ENCODE results near the gene RHPN2. TPM values are rescaled to one million over a fixed set of nuclear protein-coding genes. Genes with fewer than 3 reads are reported as not detected.
A peak's percentile ranks its signal among the peaks of the same experiment; 100 is the strongest.

RHPN2 gene
- total RNA-seq, 1 donor from 2014 or later = 10.2 TPM

DNA sequence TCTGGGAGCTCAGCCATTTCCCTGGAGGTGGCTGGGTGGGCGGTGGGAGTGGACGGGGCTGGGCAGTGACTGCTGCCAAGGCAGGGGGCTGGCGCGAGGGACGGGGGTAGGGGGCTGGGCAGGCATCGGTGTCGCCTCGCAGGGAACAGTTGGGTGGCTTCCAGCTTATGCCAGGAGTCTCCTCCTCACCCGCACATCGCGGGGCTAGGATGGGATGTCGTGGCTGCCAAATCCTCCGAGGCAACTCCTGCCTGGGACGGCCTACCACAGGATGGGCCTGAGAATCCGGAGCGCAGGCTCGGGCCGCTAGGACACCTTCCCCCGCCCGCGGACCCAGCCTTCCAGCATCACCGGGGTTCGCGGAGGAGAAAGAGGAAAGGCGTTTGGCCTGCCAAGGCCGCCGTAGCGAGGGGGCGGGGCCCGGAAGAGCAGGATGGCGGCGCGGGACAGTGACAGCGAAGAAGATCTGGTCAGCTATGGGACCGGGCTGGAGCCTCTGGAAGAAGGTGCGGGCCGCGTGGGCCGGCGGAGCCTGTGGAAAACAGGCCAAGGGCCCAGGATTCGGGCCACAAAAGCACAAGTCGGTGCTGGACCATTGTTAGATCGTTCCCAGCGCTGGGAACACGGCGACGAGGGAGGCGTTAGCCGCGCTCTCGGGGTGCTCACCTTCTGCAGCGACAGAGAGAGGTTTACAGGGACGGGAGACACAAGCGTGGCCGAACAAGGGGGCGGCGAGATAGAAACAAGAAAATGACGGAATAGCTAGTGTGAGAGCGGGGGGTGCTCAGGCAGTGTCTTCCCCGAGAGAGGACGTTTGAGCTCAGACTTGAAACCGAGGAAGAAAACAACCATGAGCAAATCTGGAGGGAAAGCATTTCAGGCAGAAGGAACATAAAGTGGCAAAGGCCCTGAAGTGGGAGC is 16.3 kb upstream of the RHPN2 start, which contains the start of gene GPATCH1:
Gene GPATCH1, plus strand, starts transcription at position 421 of the 921 bp plus-strand sequence. Its CDS starts 13 bp downstream, at position 434.
- peak within 1 kb of the TSS; percentile 99 for H3K4me3 Mint-ChIP-seq
- peaks cover 16% of the 10 kb centered on the region for H3K4me1 Mint-ChIP-seq
- no peaks in the 10 kb centered on the region for H3K36me3 Mint-ChIP-seq (ENCODE audit: low read depth)
- TF ChIP-seq CTCF (conservative IDR thresholded peaks at IDR 0.05) = no peak
- DNase-seq (ENCODE audit: low read depth, low spot score) = peak; percentile 93
- no peaks in the 10 kb centered on the region for H3K9me3 Mint-ChIP-seq
- peak within 1 kb of the TSS; percentile 79 for H3K27ac Mint-ChIP-seq (ENCODE audit: unreplicated experiment)
- no peaks in the 10 kb centered on the region for H3K27me3 Mint-ChIP-seq (ENCODE audit: low read depth)

DNA sequence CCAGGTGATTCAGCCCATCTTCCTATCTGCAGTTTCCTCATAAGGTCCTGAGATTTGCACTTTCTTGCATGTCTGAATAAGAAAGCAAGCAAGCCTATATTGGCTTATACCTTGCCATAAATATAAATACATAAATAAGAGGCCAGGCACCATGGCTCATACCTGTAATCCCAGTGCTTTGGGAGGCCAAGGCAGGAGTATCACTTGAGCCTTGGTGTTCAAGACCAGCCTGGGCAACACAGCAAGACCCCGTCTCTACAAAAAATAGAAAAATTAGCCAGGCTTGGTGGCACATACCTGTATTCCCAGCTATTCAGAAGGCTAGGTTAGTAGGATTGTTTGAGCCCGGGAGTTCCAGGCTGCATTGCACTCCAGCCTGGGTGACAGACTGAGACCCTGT is 10.8 kb upstream of the RHPN2 start:
- H3K4me1 Mint-ChIP-seq = no peaks in the 10 kb centered on the region
- H3K36me3 Mint-ChIP-seq (ENCODE audit: low read depth) = no peaks in the 10 kb centered on the region
- H3K27ac Mint-ChIP-seq (ENCODE audit: unreplicated experiment) = no peak overlapping the region
- no peak for TF ChIP-seq CTCF (conservative IDR thresholded peaks at IDR 0.05)
- no peaks in the 10 kb centered on the region for H3K9me3 Mint-ChIP-seq
- H3K27me3 Mint-ChIP-seq (ENCODE audit: low read depth) = peaks cover 3% of the 10 kb centered on the region
- DNase-seq (ENCODE audit: low read depth, low spot score) = no peak
- H3K4me3 Mint-ChIP-seq = no peak overlapping the region

DNA sequence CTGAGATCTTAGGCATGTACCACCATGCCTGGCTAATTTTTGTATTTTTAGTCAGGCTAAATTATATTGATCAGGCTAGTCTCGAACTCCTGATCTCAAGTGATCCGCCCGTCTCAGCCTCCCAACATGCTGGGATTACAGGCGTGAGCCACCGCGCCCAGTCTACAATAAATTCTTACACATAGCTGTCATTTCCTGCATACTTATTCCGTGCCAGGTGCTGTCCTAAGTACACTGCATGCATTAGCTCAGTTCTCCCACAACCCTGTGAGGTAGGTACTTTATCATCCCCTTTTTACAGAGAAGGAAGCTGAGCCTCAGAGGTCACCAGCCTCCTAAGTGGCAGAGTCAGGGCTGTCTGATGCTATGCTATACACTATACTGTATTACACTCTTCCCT is 7.2 kb upstream of the RHPN2 start:
- no peak overlapping the region for H3K4me3 Mint-ChIP-seq
- no peak for DNase-seq (ENCODE audit: low read depth, low spot score)
- TF ChIP-seq CTCF (conservative IDR thresholded peaks at IDR 0.05) = no peak
- no peaks in the 10 kb centered on the region for H3K36me3 Mint-ChIP-seq (ENCODE audit: low read depth)
- no peaks in the 10 kb centered on the region for H3K4me1 Mint-ChIP-seq
- H3K9me3 Mint-ChIP-seq = no peaks in the 10 kb centered on the region
- no peak overlapping the region for H3K27ac Mint-ChIP-seq (ENCODE audit: unreplicated experiment)
- H3K27me3 Mint-ChIP-seq (ENCODE audit: low read depth) = peaks cover 3% of the 10 kb centered on the region

DNA sequence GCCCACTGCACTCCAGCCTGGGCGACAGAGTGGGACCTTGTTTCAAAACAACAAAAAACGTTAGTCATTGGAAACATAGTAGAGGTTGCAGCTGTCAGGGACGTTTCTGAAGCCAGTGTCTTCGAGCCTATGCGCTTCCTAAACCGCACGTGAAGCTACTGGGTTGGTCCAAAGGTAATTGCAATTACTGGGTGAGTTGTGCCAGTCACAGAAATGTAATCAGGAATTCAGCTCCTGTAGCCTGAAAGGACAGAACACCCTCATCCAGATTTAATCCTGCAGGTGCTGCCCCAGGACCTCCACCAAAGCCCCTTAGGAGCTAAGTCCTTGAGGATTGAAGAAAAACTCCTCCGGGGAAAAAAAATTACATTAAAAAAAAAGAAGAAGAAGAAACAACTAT is 2.4 kb upstream of the RHPN2 start:
- Mint-ChIP-seq H3K27me3 (ENCODE audit: low read depth) (peaks cover 30% of the 10 kb centered on the region), H3K4me3 (no peak overlapping the region), H3K9me3 (no peaks in the 10 kb centered on the region), H3K4me1 (peaks cover 4% of the 10 kb centered on the region), H3K27ac (ENCODE audit: unreplicated experiment) (no peak overlapping the region), H3K36me3 (ENCODE audit: low read depth) (no peaks in the 10 kb centered on the region)
- DNase-seq (ENCODE audit: low read depth, low spot score) = no peak
- no peak for TF ChIP-seq CTCF (conservative IDR thresholded peaks at IDR 0.05)

DNA sequence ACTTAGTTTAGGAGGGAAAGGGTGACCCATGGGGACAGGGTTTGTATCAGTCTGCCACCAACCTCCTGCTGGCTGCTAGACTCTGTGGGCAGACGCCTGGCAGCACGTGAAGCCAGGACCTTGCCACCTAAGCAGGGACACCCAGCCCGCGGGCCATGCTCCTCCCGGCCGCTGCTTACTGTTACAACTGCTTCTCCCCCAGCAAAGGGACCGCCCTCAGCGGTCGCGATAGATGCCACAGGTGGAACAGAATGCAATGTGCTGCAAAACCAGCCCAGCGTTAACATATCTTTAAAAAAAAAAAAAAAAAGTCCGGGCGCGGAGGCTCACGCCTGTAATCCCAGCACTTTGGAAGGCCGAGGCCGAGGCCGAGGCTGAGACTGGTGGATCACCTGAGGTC is 1.9 kb upstream of the RHPN2 start:
- Mint-ChIP-seq H3K36me3 (ENCODE audit: low read depth) (no peaks in the 10 kb centered on the region), H3K4me3 (peak overlapping the region; percentile 80), H3K9me3 (no peaks in the 10 kb centered on the region), H3K27me3 (ENCODE audit: low read depth) (peaks cover 31% of the 10 kb centered on the region), H3K4me1 (peaks cover 4% of the 10 kb centered on the region), H3K27ac (ENCODE audit: unreplicated experiment) (no peak overlapping the region)
- no peak for TF ChIP-seq CTCF (conservative IDR thresholded peaks at IDR 0.05)
- no peak for DNase-seq (ENCODE audit: low read depth, low spot score)
